Naive thymus-derived CD4-positive, alpha-beta T cell (primary cell): ENCODE data around the gene OR4N5. TPM values are rescaled to one million over a fixed set of nuclear protein-coding genes. Genes with fewer than 3 reads are reported as not detected.
"Not testable (repeated sequence)": the region's sequence is repeated elsewhere in the genome, so short reads cannot be mapped to it uniquely, and the experiment has no call there.

ENCODE experiments used
- ATAC-seq: fragments of 150-1000 bp; cut with Tn5 transposase; 2 replicates; pipeline ENCODE4 v1.10.0; 2021; ENCODE audit warnings: mild to moderate bottlenecking, moderate library complexity
- CTCF ChIA-PET: fragments of 350-600 bp; sonication (Branson Sonifier 250); formaldehyde crosslinking; loops from one replicate; lab custom pipeline; 2021; ENCODE audit warnings: antibody characterized with exemption; lab: Charles Lee
- POLR2A ChIA-PET: fragments of 350-600 bp; sonication (Branson Sonifier 250); formaldehyde crosslinking; loops from one replicate; lab custom pipeline; 2021; ENCODE audit warnings: antibody characterized with exemption, inconsistent platforms; lab: Charles Lee
- DNase-seq, 9 donors: peaks; one replicate each; pipeline versions ENCODE4 v3.0.0 to v3.0.0-alpha.2; 2020 to 2022; ENCODE audit warnings: mixed read lengths in 1 of 9
- H3K27ac ChIP-seq: one replicate; pipeline ENCODE4 v1.7.0; 2013; ENCODE audit warnings: mild to moderate bottlenecking, low read depth, low read length, moderate library complexity
- H3K27me3 ChIP-seq, 2 donors: one replicate each; pipeline ENCODE4 v1.7.0; 2013; ENCODE audit warnings: low read length in 2 of 2, mild to moderate bottlenecking in 2 of 2, moderate library complexity in 2 of 2; ENCODE audit not compliant: control insufficient read depth in 2 of 2, insufficient read depth in 2 of 2
- H3K36me3 ChIP-seq, 3 experiments: 1 replicate in 2 of 3; 2 replicates in 1 of 3; pipeline ENCODE4 v1.7.0; 2013; ENCODE audit warnings: low read length in 3 of 3, mild to moderate bottlenecking in 3 of 3, moderate library complexity in 1 of 3; ENCODE audit not compliant: insufficient read depth in 3 of 3, control insufficient read depth in 2 of 3
- H3K4me1 ChIP-seq, 2 donors: one replicate each; pipeline ENCODE4 v1.7.0; 2013; ENCODE audit warnings: low read length in 2 of 2, mild to moderate bottlenecking in 2 of 2, moderate library complexity in 1 of 2; ENCODE audit not compliant: control insufficient read depth in 2 of 2, insufficient read depth in 2 of 2
- H3K4me3 ChIP-seq: 2 replicates; pipeline ENCODE4 v1.7.0; 2013; ENCODE audit warnings: mild to moderate bottlenecking, low read length
- H3K9me3 ChIP-seq, 3 experiments: 1 replicate in 2 of 3; 2 replicates in 1 of 3; pipeline ENCODE4 v1.7.0; 2013; ENCODE audit warnings: low read length in 3 of 3; ENCODE audit not compliant: control insufficient read depth in 2 of 3
- H3K27ac Mint-ChIP-seq, 9 donors: one replicate each; pipeline ENCODE4 v1.8.0; 2020 to 2022; ENCODE audit warnings: mixed read lengths in 9 of 9, mild to moderate bottlenecking in 8 of 9, moderate library complexity in 5 of 9, inconsistent platforms in 2 of 9
- H3K27me3 Mint-ChIP-seq, 5 donors: one replicate each; pipeline ENCODE4 v1.8.0; 2021 to 2022; ENCODE audit warnings: mixed read lengths in 5 of 5, mild to moderate bottlenecking in 1 of 5
- H3K36me3 Mint-ChIP-seq, 5 donors: one replicate each; pipeline ENCODE4 v1.8.0; 2020 to 2022; ENCODE audit warnings: mixed read lengths in 5 of 5, mild to moderate bottlenecking in 3 of 5, inconsistent platforms in 1 of 5
- H3K4me1 Mint-ChIP-seq, 7 donors: one replicate each; pipeline ENCODE4 v1.8.0; 2020 to 2022; ENCODE audit warnings: mixed read lengths in 7 of 7, mild to moderate bottlenecking in 3 of 7, inconsistent platforms in 1 of 7
- H3K4me3 Mint-ChIP-seq, 10 donors: one replicate each; pipeline ENCODE4 v1.8.0; 2020 to 2022; ENCODE audit warnings: mild to moderate bottlenecking in 10 of 10, mixed read lengths in 10 of 10, moderate library complexity in 6 of 10, inconsistent platforms in 2 of 10
- H3K9me3 Mint-ChIP-seq, 11 donors: one replicate each; pipeline ENCODE4 v1.8.0; 2020 to 2022; ENCODE audit warnings: mixed read lengths in 11 of 11, mild to moderate bottlenecking in 4 of 11, inconsistent platforms in 1 of 11, moderate library complexity in 1 of 11
- intact Hi-C, 2 donors: fragments of 100-400 bp; cut with micrococcal nuclease; formaldehyde crosslinking; loops; one replicate each; pipeline ENCODE4 v1.15.1; 2023
- polyA plus RNA-seq, 2 donors: library from polyadenylated mRNA; unstranded; fragments of 300-500 nt; fragmentation: Illumina TruSeq; gene quantifications; one replicate each; pipeline ENCODE4 v1.2.3, GENCODE V29; 2021
- total RNA-seq, 6 experiments: library from RNA in 5 of 6; stranded (reverse) in 5 of 6; gene quantifications; 1 replicate in 5 of 6; 2 replicates in 1 of 6; pipeline ENCODE4 v1.2.3 and lab custom pipeline; 2021 to 2026

Gene OR4N5
- not detected for total RNA-seq
- not detected for polyA plus RNA-seq
- not detected for total RNA-seq (lab: John Stamatoyannopoulos, UW)

DNA sequence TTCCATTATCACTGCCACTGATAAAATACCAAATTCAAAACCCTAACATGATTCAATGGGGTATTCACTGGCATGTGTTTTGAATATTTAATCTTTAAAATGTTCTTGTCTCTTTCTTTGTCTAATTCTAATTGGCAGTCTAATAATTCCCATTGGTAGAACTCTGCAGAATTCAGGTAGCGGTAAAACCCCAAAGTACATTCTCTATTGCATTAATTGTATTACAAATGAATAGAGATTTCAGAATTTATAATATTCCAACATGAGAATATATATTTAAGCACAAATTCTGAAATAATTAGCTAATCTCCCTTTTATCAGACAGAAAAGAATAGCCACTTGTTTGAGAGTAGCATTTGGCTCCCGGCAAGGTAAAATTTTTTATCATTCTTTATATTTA is at the start of gene OR4N5:
OR4N5 (plus strand) TSS at position 301 of the 400 bp plus-strand sequence. CDS start 4,916 bp downstream, outside the sequence.
- Mint-ChIP-seq H3K4me3 (no peak within 1 kb of the TSS), H3K36me3 (peaks cover 0 to 3% (median 0%) of the 10 kb centered on the region in 5 donors), H3K27ac (no peak within 1 kb of the TSS), H3K27me3 (peaks cover 10 to 33% (median 26%) of the 10 kb centered on the region in 5 donors), H3K9me3 (peaks cover 0 to 4% (median 0%) of the 10 kb centered on the region in 11 donors), H3K4me1 (no peaks in the 10 kb centered on the region)
- ATAC-seq = no peak
- CTCF ChIA-PET = no interaction called here
- Histone ChIP-seq H3K36me3 (no peaks in the 10 kb centered on the region), H3K27me3 (no peaks in the 10 kb centered on the region), H3K27ac (no peak within 1 kb of the TSS), H3K9me3 (no peaks in the 10 kb centered on the region), H3K4me3 (no peak within 1 kb of the TSS), H3K4me1 (no peaks in the 10 kb centered on the region)
- no peak for DNase-seq
- intact Hi-C loops = no loop called here
- POLR2A ChIA-PET = no interaction called here

DNA sequence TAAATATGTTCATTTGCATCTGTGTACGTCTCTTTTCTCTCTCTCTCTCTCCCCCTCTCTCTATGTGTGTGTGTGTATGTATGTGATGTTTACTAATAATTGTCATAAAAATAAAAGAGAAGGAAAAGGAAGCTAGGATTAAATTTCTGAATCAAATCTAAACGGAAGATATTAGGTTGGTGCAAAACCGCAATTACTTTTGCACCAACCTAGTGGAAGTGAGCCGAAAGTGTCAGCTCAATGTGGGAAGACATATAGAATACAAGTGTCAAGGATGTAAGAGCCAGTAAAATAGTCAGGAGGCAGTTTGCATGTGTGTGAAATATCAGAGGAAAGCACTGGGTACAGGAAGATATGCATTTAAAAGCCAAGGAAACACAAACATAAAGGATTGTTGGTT is 46.6 kb upstream of the OR4N5 start:
- no peak overlapping the region for H3K4me3 ChIP-seq
- peaks cover 0 to 3% (median 0%) of the 10 kb centered on the region in 11 donors for H3K9me3 Mint-ChIP-seq
- no peaks in the 10 kb centered on the region for H3K9me3 ChIP-seq
- no peak for ATAC-seq
- POLR2A ChIA-PET = no interaction called here
- H3K27ac ChIP-seq = no peak overlapping the region
- CTCF ChIA-PET = no interaction called here
- intact Hi-C loops = no loop called here
- H3K4me3 Mint-ChIP-seq = no peak overlapping the region
- no peak overlapping the region for H3K27ac Mint-ChIP-seq
- no peak for DNase-seq
- H3K36me3 ChIP-seq = no peaks in the 10 kb centered on the region
- no peaks in the 10 kb centered on the region for H3K4me1 ChIP-seq
- H3K36me3 Mint-ChIP-seq = no peaks in the 10 kb centered on the region
- no peaks in the 10 kb centered on the region for H3K27me3 ChIP-seq
- peaks cover 0 to 5% (median 3%) of the 10 kb centered on the region in 7 donors for H3K4me1 Mint-ChIP-seq
- H3K27me3 Mint-ChIP-seq = peaks cover 0 to 2% (median 0%) of the 10 kb centered on the region in 5 donors

- ATAC-seq = no peak
- intact Hi-C loops = no loop called here
- ChIA-PET POLR2A (interaction anchor here (0.7 kb wide), 1 partner anchor 588 kb away, joined by 4 read pairs; no protein-coding TSS in a partner anchor), CTCF (no interaction called here)
- Histone ChIP-seq H3K36me3 (no peaks in the 10 kb centered on the region), H3K27me3 (no peaks in the 10 kb centered on the region), H3K4me1 (no peaks in the 10 kb centered on the region), H3K27ac (no peak overlapping the region), H3K4me3 (no peak overlapping the region), H3K9me3 (no peaks in the 10 kb centered on the region)
- Mint-ChIP-seq H3K36me3 (no peaks in the 10 kb centered on the region), H3K27me3 (peaks cover 0 to 2% (median 0%) of the 10 kb centered on the region in 5 donors), H3K9me3 (no peaks in the 10 kb centered on the region), H3K27ac (no peak overlapping the region), H3K4me3 (no peak overlapping the region), H3K4me1 (peaks cover 0 to 5% (median 3%) of the 10 kb centered on the region in 7 donors)
- no peak for DNase-seq
These were observed 45.2 kb upstream of the OR4N5 start for GRCh38 chr14:20093442-20093841.

GRCh38 chr14:20098926-20099770 is 39.5 kb upstream of the OR4N5 start:
- CTCF ChIA-PET = not testable (repeated sequence)
- H3K27me3 Mint-ChIP-seq = peaks cover 2 to 22% (median 14%) of the 10 kb centered on the region in 5 donors

GRCh38 chr14:20110438-20110837 is 28.2 kb upstream of the OR4N5 start, which contains the start of gene OR4K17:
Gene OR4K17, plus strand, starts transcription at chr14:20110739. Its CDS starts 6,761 bp downstream, at chr14:20117500.
- H3K27me3 Mint-ChIP-seq = peaks cover 0 to 15% (median 7%) of the 10 kb centered on the region in 5 donors
- POLR2A ChIA-PET = no interaction called here
- no peaks in the 10 kb centered on the region for H3K4me1 Mint-ChIP-seq
- H3K36me3 ChIP-seq = no peaks in the 10 kb centered on the region
- H3K27me3 ChIP-seq = no peaks in the 10 kb centered on the region
- H3K4me3 Mint-ChIP-seq = no peak within 1 kb of the TSS
- no peaks in the 10 kb centered on the region for H3K36me3 Mint-ChIP-seq
- peaks cover 0 to 13% (median 3%) of the 10 kb centered on the region in 11 donors for H3K9me3 Mint-ChIP-seq
- intact Hi-C loops = no loop called here
- H3K4me3 ChIP-seq = no peak within 1 kb of the TSS
- DNase-seq (no peak), ATAC-seq (no peak)
- no peaks in the 10 kb centered on the region for H3K4me1 ChIP-seq
- no peak within 1 kb of the TSS for H3K27ac Mint-ChIP-seq
- no peak within 1 kb of the TSS for H3K27ac ChIP-seq
- H3K9me3 ChIP-seq = no peaks in the 10 kb centered on the region
- CTCF ChIA-PET = no interaction called here

More at GRCh38 chr14:20098926-20099770, 39.5 kb upstream of the OR4N5 start:
- H3K27me3 ChIP-seq, POLR2A ChIA-PET, H3K9me3 ChIP-seq, H3K27ac Mint-ChIP-seq, H3K4me1 ChIP-seq, H3K4me1 Mint-ChIP-seq, intact Hi-C loops, H3K36me3 Mint-ChIP-seq, H3K36me3 ChIP-seq, ATAC-seq, H3K4me3 Mint-ChIP-seq, H3K4me3 ChIP-seq, DNase-seq, H3K27ac ChIP-seq: not testable (repeated sequence)
- peaks cover 0 to 12% (median 3%) of the 10 kb centered on the region in 11 donors for H3K9me3 Mint-ChIP-seq

DNA sequence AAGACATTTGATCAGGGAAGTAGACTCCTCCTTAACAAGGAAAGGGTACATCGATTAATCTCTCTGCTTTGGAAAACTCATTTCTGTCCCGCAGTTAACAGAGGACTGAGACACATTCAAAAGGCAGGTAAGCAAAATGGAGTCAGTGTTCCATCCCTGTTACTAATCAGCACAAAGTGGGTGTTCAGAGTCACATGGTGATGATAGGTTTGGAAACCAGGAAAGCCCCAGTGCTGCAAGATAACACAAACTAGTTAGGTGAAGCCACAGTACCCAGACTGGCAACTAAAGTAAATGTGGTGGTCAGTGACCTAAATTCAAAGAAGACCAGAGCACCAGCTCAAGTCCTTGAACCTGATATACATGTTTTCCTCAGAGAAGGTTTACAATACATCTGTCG is 26.3 kb upstream of the OR4N5 start:
- intact Hi-C loops = no loop called here
- H3K4me3 ChIP-seq = no peak overlapping the region
- H3K27me3 ChIP-seq = no peaks in the 10 kb centered on the region
- no peak for ATAC-seq
- peaks cover 0 to 7% (median 0%) of the 10 kb centered on the region in 11 donors for H3K9me3 Mint-ChIP-seq
- ChIA-PET POLR2A (no interaction called here), CTCF (no interaction called here)
- H3K27me3 Mint-ChIP-seq = peaks cover 0 to 15% (median 5%) of the 10 kb centered on the region in 5 donors
- no peaks in the 10 kb centered on the region for H3K36me3 ChIP-seq
- H3K36me3 Mint-ChIP-seq = no peaks in the 10 kb centered on the region
- no peaks in the 10 kb centered on the region for H3K4me1 Mint-ChIP-seq
- no peak overlapping the region for H3K4me3 Mint-ChIP-seq
- H3K4me1 ChIP-seq = no peaks in the 10 kb centered on the region
- H3K27ac Mint-ChIP-seq = no peak overlapping the region
- no peak for DNase-seq
- no peaks in the 10 kb centered on the region for H3K9me3 ChIP-seq
- H3K27ac ChIP-seq = no peak overlapping the region
